GM18951 (cell line): ENCODE measurements around the gene OPTN.
A peak's percentile ranks its signal among the peaks of the same experiment; 100 is the strongest.

Source experiments
- POLR2A ChIP-seq: IDR thresholded peaks from 4 replicates; pipeline ENCODE4 v1.6.1; 2011; ENCODE audit warnings: mild to moderate bottlenecking; ENCODE audit not compliant: insufficient read length, insufficient read depth; ENCODE audit errors: extremely low read depth
- in situ Hi-C: fragments of 300-500 bp; cut with MboI; formaldehyde crosslinking; loops from one replicate; pipeline ENCODE4 v1.12.0; 2022; ENCODE audit warnings: low sequenced_read_pairs, mixed read lengths, inconsistent platforms; ENCODE audit not compliant: unreplicated experiment

The OPTN gene

GRCh38 chr10:13158401-13158800 lies 58.4 kb downstream of the OPTN start:
- in situ Hi-C loops = no loop called here
- TF ChIP-seq POLR2A = peak; percentile 19

DNA sequence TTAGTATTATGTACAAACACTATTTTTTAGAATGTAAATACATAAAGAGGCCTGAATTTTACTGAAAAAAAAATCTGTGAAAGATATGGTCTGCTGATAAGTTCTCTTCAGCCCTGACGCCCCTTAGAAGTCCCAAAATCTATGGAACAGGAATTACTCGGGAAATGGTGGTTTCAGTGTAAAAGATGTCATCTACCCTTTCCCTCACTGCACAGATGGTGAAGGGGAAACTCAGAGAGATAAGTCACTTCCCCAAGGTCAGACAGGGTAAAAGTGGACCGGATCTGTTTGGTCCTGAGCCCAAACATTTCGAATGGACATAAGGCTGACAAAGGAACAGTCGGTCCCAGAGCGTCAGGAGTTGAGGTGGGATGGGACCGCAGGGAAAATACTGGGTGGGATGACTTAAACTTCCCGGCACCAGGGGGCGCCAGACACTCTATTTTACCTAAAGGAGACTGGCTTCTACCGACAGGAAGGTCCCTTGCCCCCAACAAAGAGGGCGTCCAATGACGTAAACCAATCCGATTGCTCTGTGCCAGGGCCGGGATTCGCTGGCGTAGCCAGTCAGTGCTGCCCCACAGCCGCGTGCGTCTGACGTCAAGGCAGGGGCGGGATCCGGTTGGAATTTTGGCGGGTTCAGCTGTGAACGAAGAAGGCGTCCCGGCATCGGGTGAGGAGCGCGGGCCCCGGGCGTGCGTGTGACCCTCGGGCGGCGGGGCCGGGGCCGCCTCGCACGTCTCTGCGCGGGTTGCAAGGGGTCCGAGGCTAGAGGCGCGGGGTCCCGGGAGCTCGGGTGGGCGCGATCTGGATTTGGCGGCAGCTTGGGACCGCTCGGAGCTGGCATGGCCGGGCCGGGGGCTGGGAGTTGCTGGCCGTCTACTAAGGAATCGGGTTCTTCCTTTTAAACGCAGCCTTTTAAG lies 61.2 kb downstream of the OPTN start, which contains the start of gene MCM10:
TSS of gene MCM10 (plus strand) at position 625 of the 923 bp plus-strand sequence. CDS start 2,645 bp downstream, outside the sequence.
- in situ Hi-C loops = no loop called here
- peak; percentile 67 for TF ChIP-seq POLR2A

GRCh38 chr10:13161857-13162271 lies 61.9 kb downstream of the OPTN start:
- TF ChIP-seq POLR2A = no peak
- in situ Hi-C loops = no loop called here

DNA sequence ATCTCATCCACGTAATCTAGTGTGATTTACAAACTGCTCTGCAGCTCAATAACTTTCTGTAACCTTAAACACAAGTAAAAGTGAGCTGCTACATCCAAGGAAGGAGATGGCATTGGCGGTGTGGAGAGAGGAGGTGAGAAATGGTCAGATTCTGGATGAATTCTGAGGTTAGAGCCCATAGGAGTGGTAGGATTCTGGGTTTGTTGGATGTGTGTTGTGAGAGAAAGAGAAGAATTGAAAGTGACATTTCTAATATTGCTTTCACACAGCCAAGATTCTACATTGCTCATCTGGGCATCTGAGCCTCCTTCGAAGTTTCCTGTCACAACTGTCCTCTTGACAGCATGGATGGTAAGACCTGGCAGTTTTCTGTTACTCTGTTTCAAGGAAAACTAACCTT lies 63.9 kb downstream of the OPTN start:
- TF ChIP-seq POLR2A = no peak
- in situ Hi-C loops = no loop called here

DNA sequence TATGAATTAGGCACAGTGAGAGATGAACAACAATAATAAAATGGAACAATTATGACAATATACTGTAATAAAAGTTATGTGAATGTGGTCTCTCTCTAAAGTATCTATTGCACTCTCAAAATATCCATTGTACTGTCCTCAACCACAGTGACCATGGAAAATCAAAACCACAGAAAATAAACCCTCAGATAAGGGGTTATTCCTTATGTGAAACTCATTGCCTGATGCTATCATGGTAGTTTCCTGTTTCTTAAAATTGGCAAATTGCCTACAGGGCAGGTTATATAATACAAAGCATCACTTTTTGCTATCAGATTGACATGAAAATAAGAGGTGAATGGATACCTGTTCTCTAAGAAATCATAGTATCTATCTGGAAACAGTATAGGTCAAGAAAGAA lies 65.2 kb downstream of the OPTN start:
- in situ Hi-C loops = no loop called here
- TF ChIP-seq POLR2A = no peak

- TF ChIP-seq POLR2A = no peak
- in situ Hi-C loops = no loop called here
These were observed 67.6 kb downstream of the OPTN start for GRCh38 chr10:13167568-13167967.

DNA sequence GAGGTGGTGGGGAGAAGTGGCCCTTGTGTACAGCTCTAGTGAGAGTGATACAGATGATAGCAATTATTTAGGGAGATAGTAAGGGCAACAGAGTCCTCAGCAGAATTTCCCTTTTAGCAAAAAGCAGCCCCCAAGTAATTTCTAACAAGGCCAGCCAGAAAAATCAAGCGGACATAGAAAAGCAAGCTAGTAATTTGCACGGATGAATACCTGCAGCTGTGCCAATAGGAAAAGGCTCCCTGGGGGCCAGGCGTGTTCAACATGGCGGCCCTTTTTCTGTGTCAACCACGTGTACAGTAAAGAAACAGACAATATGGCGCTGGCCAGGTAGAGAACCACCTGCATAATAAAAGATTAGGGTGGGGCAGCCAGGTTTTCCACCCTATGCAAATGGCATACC lies 68.8 kb downstream of the OPTN start:
- TF ChIP-seq POLR2A = no peak
- in situ Hi-C loops = no loop called here

DNA sequence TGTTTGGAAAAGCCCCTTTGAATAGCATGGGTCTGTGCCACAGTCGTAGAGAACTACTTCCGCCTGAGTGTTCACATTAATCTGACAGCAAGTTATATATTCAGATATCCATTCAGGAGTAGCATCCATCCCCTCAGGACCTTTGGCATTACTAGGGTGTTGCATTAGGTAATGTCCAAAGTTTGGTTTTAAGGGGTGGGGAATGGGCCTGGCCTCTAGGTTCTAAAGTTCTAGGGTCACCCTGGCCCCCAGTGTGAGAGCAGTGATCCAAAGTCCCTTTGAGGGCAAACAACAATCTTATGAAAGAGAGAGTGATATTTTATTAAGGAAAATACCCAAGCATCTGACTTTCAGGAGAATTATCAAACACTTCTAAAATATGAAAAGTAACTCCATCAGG lies 73.7 kb downstream of the OPTN start:
- TF ChIP-seq POLR2A = no peak
- in situ Hi-C loops = no loop called here

- in situ Hi-C loops = no loop called here
- TF ChIP-seq POLR2A = no peak
These were observed 80.8 kb downstream of the OPTN start for GRCh38 chr10:13180788-13181187.

GRCh38 chr10:13182424-13182823 lies 82.5 kb downstream of the OPTN start:
- TF ChIP-seq POLR2A = no peak
- in situ Hi-C loops = no loop called here

DNA sequence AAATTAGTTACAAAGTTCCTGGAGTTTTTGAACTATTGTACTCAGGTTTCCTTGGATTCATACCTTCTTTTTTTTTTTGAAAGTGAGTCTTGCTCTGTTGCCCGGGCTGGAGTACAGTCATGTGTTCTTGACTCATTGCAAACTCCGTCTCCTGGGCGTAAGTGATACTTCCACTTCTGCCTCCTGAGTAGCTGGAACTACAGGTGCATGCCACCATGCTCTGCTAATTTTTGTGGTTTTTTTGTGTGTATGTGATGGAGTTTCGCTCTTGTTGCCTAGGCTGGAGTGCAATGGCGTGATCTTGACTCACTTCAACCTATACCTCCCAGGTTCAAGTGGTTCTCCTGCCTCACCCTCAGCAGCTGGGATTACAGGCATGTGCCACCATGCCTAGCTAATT lies 83.7 kb downstream of the OPTN start:
- in situ Hi-C loops = no loop called here
- no peak for TF ChIP-seq POLR2A

- TF ChIP-seq POLR2A = no peak
- in situ Hi-C loops = no loop called here
These were observed 84.3 kb downstream of the OPTN start for GRCh38 chr10:13184276-13184675.

DNA sequence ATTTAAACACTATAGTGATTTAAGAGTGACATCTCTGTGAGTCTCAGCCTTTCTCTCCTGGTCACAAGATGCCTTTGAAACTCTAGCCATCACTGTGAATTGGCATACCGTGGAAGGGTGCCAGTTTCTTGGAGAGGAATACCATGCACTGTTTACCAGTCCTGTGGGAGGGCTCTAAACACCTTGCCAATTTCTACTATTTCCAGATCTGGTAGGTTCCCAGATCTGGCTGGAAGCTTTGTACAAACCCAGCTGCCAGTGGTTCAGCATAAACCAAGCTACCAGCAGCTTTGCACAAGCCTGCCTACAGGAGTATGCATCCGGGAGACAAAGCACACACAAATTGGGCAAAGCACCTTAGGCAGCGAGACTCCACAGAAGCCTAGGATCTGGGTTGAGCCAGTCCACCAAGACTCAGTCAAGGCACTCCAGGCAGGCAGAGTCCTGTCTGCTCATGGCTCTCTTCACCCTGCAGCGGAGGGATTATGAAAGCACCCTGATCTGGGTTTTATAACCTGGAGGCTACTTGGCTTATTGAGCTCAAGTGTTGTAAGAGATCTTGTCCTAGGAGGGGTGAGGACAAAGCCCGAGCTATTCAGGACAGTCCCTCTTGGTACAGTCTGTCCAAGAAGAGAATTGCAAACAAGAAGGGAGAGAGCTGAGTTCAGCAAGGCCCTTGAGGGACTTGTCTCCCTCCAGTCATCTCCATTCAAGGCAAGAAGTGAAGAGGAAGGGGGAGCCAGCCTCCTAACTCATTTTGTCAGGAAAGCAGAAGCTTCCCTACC lies 85.0 kb downstream of the OPTN start:
- in situ Hi-C loops = no loop called here
- TF ChIP-seq POLR2A = no peak

DNA sequence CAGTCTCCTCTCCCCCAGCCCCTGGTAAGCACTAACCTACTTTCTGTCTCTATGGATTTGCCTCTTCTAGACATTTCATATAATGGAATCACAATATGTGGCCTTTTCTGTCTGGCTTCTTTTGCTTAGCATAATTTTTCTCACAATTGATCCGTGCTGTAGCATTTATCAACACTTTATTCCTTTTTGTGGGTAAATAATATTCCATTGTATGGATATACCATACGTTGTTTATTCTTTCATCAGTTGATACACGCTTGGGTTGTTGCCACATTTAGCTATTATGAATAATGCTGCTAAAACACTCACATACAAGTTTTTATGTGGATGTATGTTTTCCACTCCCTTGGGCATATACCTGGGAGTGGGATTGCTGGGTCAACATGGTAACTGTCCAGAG lies 87.2 kb downstream of the OPTN start:
- no peak for TF ChIP-seq POLR2A
- in situ Hi-C loops = no loop called here
